Posterior cingulate gyrus (tissue), 11 donors: ENCODE results near the gene C1QTNF1.
A peak's percentile ranks its signal among the peaks of the same experiment; 100 is the strongest.

ENCODE experiments used
- DNase-seq, 10 donors: peaks; one replicate each; pipeline versions ENCODE4 v3.0.0 to v3.0.0-alpha.2; 2020 to 2021; ENCODE audit warnings: mixed read lengths in 3 of 10
- intact Hi-C: fragments of 100-400 bp; cut with DNase I; formaldehyde crosslinking; loops from one replicate; pipeline ENCODE4 v1.15.1; 2023

C1QTNF1 gene

DNA sequence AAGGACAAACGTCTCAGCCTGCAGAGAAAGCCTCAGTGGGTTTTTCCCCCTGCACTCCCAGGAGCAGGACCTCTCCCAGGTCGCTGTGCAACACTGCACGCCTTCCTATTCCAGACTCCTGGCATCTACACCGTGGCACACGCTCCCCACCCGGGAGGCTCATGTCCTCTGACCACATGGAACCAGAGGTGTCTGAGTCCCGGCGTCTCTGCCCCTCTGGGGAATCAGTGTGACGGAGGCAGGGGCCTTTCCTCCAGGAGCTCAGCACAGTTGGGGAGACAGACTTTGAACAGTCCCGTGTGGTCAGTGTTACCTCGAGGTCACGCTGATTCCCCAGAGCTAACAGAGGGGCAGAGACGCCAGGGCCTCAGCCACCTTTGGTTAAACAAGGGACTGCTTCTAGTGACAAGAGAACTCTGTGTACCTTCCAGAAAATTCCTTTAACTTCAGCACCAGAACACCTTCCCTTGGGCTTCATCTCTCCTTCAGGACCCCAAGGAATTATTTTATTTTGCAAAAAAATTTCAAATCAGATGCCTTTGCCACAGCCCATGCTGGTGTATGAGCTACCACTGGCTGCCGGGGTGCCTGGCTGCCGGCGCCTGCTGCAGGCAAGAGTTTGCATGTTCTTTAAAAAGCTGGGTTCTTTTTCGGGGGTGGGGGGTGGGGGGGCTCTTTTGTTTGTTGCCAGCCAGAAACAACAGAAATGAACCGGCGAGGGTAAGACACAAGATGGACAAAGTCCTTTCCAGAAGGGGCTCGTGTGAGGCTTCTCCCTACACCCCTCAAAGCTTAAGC lies 21.0 kb upstream of the C1QTNF1 start:
- intact Hi-C loops: no loop called here
- DNase-seq: peak in 1 of 10 donors; percentile 27

DNA sequence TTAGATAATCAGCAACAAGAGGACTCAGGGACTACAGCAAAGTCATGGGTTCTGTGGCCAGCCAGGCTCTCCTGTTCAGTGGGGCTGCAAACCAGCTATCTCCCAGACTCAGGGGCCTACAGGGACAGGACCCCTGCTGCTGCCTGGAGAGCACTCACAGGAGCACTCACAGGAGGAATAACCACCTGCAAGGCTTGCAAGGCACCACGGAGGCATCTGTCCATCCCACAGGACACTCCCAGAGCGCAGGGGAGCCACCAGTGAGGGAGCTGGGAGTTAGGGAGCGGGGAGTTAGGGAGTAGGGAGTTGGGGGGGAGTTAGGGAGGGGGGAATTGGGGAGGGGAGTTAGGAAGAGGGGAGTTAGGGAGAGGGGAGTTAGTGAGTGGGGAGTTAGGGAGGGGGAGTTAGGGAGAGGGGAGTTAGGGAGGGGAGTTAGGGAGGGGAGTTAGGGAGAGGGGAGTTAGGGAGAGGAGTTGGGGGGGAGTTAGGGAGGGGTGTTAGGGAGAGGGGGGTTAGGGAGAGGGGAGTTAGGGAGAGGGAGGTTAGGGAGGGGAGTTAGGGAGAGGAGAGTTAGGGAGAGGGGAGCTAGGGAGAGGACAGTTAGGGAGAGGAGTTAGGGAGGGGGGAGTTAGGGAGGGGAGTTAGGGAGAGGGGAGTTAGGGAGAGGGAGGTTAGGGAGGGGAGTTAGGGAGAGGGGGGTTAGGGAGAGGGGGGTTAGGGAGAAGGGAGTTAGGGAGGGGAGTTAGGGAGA lies 20.1 kb upstream of the C1QTNF1 start:
- intact Hi-C loops: no loop called here
- DNase-seq: peak in 1 of 10 donors; percentile 38

- intact Hi-C loops: no loop called here
- peak in 1 of 10 donors; percentile 62 for DNase-seq
These were observed 18.7 kb upstream of the C1QTNF1 start for GRCh38 chr17:79005063-79005861.

GRCh38 chr17:79006046-79006445 lies 17.9 kb upstream of the C1QTNF1 start:
- peak in 1 of 10 donors; percentile 25 for DNase-seq
- intact Hi-C loops: no loop called here

DNA sequence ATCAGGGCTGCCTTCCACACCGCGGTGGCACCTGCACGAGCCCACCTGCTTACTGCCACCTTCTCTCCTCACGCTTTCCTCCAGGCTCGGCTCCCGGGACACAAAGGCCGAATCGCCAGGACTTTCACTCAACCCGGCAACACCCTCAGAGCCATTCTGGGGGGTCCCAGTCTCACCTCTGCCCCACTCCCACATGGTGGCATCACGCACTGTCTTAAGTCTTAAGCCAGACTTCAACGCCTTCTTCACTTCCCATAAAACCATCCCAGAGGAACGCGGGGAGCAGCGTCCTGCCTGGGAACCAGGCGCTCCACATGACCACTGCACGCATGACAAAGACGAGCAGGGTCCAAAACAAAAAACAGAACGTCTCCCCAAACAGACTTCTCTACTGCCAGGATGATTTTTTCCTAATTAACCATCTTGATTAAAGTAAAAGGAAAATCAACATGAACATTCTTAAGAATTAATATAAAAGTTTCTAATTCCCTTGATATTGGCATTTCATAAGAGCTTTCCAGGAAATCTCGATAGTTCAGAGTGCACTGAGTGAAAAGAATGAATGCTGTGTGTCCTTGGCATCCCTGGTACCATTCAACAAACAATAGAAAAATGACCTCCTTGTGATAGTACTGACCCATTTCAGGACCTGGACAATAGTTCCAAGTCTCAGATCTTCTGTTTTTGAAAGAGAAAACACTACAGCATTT lies 17.0 kb upstream of the C1QTNF1 start:
- intact Hi-C loops: no loop called here

DNA sequence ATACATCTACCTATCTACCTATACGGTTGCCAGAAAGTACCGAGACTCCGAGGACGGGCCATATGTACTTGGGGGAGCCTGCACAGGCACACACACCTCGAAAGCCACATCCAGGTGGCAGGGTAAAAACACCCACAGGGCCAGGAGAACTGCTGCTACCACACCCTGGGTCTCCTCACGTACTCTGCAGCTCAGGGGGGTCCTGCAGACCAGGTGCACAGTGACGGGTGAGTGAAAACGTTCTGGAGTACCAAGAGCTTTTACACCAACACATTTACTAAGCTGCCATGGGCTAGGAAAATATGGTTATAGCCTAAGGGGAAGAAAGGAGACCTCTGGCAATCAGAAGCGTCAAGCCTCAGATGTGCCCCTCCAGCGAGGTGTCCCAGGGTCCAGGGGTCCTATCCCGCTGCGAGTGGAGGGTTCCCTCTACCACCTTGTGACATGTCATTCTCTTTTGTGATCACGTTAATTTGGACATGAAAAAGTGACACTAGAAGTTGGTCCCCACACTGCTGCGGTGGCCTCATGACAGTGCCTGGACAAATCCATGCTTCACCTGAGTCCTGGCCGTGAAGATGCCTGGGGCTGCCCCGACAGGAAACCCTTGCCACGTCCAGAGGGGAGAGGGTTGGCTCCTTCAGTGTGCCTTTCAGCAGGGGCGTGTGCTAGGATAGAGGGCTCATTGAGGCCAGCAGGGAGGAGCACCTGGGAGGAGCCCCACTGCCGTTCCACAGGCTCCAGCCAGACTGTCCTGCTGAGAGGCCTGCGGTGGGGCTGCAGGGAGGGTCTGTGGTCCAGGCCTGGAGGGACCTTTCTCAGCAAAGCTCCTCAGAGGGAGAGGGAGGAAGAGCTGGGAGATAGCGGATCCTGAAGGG lies 16.2 kb upstream of the C1QTNF1 start:
- DNase-seq: peak in 2 of 10 donors; percentile 45 to 77

More for the DNA sequence above, 17.0 kb upstream of the C1QTNF1 start:
- peak in 1 of 10 donors; percentile 50 for DNase-seq

DNA sequence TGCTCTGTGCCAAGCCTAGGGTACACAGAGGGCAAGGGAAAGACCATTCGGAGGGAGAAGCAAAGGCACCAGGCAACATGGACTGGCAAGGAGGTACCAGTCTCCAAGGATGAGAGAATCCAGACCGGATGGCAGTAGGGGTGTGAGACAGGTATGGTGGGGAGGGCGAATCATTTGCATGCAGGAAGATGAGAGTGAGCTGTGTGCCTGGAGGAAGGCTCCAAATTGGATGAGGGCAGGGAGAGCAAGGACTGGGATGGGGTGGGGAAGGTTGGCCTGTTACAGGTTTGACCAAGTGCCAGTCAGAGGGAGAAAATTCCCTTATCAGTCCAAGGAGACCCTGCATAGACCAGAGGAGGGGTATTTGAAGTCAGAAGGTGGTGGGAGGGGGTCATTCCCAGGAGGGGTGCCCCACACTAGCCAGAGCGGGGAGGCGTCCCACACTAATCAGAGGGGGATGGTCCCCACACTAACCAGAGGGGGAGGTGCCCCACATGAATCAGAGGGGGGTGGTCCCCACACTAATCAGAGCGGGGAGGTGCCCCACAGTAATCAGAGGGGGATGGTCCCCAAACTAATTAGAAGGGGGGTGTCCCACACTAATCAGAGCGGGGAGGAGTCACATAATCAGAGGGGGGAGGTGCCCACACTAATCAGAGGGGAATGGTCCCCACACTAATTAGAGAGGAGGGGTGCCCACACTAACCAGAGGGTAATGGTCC lies 15.1 kb upstream of the C1QTNF1 start:
- intact Hi-C loops: no loop called here

More for the DNA sequence above, 16.2 kb upstream of the C1QTNF1 start:
- intact Hi-C loops: no loop called here

GRCh38 chr17:79009397-79010303 lies 14.3 kb upstream of the C1QTNF1 start, which contains the start of gene CANT1:
Gene CANT1 (minus strand): TSS chr17:79009764. CDS start chr17:78997622, 12,142 bp downstream.
- DNase-seq: peak; percentile 73 to 98 (median 82)
- intact Hi-C loops: no loop called here

More for the DNA sequence above, 15.1 kb upstream of the C1QTNF1 start:
- no peak for DNase-seq

DNA sequence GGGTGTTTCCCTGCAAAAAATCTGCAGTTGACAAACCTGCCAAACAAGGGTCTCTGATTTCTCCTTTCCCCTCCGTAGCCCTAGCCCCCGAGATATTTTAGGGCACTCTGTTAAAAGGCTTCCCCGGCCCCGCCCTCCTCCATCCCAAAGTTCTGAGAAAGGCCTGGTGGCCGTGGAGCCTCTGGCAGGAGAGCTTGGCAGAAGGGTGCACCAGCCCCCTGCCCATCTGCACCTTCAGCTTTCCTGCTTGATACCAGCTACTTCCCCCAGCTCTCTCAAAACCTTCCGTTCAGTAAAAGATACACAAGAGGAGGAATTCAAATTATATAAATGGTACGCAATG lies 13.7 kb upstream of the C1QTNF1 start:
- intact Hi-C loops: no loop called here
- DNase-seq: no peak

DNA sequence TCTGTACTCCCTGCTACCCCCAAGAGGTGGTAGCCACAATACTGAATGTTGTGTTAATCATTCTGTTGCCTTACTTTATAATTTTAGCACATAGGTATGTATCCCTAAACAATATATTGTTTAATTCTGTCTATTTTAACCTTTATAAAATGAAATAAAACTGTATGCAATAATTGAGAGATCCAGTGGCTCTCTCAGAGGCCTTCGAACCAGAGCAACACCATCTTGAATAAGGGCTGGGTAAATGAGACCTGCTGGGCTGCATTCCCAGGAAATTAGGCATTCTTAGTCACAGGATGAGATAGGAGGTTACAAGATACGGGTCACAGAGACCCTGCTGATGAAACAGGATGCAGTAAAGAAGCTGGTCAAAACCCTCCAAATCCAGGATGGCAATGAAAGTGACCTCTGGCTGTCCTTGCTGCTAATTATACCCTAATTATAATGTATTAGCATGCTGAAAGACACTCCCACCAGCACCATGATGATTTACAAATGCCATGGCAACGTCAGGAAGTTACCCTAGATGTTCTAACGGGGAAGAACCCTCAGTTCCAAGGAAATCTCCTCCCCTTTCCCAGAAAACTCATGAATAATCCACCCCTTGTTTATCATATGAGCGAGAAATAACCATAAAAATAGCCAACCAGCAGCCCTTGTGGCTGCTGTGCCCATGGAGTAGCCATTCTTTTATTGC lies 12.4 kb upstream of the C1QTNF1 start:
- intact Hi-C loops: no loop called here
- DNase-seq: no peak

- intact Hi-C loops: no loop called here
- DNase-seq: no peak
These were observed 11.3 kb upstream of the C1QTNF1 start for GRCh38 chr17:79012563-79013134.

DNA sequence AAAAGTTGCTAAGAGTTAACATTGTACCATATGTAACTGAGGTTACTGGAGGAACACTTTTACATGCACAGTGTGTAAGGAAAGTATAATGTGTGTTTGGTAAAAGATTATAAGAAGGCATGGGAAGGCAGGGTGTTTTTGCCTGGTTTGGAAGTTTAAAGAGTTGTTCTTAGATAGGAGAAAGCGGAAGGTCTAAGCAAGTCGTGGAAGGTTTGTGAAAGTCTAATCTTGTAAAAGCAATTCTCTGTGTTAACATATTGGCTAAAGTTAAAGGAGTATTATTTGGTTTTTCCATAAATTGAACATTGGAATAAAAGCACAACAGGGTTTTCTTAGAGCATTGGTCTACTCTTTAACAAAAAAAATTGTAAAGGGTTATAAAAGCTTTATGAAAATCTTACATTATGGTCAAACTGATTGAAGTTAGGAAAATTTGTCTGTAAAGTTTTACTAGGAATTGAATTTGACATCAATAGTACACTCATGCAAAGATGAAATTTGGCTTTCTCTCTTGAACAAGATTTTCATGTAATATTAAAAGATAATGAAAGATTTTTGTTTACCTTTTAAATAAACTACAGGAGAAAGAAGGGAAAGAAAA lies 9.7 kb upstream of the C1QTNF1 start:
- intact Hi-C loops: no loop called here
- no peak for DNase-seq

DNA sequence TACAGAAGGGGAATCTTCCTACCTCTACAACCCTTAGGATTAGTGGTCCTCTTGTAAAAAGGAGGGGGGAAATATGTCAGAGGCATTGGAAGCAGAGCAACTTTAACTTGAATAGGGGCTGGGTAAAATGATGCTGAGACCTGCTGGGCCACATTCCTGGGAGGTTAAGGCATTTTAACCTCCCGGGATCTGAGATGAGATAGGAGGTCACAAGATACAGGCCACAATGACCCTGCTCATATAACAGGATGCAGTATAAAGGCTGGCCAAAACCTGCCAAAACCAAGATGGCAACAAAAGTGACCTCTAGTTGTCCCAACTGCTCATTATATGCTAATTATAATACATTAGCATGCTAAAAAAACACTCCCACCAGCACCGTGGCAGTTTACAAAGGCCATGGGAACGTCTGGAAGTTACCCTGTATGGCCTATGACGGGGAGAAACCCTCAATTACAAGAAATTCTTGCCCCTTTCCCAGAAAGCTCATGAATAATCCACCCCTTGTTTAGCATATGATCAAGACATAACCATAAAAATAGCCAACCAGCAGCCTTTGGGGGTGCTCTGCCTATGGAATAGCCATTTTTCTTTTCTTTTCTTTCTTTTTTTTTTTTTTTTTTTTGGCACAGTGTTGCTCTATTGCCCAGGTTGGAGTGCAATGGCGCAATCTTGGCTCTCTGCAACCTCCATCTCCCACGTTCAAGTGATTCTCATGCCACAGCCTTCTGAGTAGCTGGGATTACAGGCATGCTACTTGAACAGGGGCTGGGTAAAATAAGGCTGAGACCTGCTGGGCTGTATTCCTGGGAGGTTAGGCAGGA lies 6.2 kb upstream of the C1QTNF1 start:
- DNase-seq: no peak
- intact Hi-C loops: no loop called here

GRCh38 chr17:79018370-79018695 lies 5.6 kb upstream of the C1QTNF1 start:
- peak in 1 of 10 donors; percentile 26 for DNase-seq
- intact Hi-C loops: no loop called here

DNA sequence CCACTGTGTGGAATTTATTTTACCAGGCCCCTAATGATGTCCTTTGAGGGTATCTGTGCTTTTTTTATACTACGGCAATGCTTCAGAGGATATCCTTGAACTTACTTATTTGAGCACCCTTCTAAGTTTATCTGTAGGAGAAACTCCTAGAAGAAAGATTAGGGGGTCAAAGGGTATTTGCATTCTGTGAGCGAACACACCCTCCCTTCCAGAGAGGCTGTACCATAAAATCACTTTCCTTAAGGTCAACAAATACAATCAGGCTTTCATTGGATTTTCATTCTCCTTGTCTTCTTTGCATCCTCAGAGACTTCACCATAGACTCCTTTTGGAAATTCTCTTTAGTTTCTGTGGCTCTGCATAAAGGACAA lies 4.7 kb upstream of the C1QTNF1 start:
- DNase-seq: no peak
- intact Hi-C loops: no loop called here
